Inferior parietal cortex (tissue), 1 donor: Measurements from ENCODE around the gene ASB2.

ENCODE experiments used
- DNase-seq: peaks from one replicate; pipeline ENCODE4 v3.0.0-alpha.2; 2016; ENCODE audit errors: extremely low spot score

Gene ASB2

DNA sequence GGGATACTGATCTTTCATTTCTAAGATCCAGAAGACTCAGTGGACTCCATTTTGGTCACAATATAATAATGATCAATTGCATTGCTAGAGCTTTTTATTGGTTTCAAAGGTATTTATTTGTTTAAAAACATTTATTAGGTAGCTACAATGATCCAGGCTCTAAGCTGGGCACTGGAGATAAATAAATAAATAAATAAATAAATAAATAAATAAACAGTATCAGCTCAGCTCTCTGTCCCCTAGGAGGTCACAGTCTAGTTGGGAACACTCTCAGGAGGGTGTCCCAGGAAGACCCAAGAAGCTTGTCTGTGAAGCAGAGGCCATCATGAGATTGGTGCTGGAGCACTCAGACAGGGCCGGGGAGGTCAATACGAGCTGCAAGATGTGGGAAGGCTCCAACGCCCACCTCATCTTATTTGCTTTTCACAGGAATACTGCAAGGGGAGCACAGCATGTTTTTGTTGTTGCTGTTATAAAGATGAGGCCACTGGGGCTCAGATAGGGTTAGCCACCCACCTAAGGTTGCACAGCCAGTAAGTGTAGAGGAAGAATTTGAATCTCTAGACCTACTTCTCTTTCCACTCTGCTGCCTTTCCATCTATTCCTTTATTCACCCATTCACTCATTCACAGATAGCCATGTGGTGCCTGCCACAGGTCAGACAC, 15.5 kb downstream of the ASB2 start:
- no peak for DNase-seq

DNA sequence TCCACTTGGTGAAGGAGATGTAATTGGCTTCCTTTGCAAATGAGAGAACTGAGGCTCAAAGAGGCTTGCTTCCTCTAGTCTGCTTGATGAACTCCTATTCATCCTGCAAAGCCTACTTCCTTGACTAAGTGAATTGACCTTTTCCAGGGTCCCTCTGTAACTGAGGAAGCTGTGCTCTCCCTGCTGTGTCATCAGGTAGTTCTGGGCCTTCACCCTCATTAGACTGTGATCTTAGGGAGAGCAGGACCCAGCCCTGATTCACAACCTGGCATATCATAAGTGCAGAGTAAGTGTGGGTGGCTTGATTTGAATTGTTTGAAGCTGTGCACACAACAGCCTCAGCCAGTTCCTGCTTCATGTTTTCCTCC, 16.3 kb downstream of the ASB2 start:
- no peak for DNase-seq

DNA sequence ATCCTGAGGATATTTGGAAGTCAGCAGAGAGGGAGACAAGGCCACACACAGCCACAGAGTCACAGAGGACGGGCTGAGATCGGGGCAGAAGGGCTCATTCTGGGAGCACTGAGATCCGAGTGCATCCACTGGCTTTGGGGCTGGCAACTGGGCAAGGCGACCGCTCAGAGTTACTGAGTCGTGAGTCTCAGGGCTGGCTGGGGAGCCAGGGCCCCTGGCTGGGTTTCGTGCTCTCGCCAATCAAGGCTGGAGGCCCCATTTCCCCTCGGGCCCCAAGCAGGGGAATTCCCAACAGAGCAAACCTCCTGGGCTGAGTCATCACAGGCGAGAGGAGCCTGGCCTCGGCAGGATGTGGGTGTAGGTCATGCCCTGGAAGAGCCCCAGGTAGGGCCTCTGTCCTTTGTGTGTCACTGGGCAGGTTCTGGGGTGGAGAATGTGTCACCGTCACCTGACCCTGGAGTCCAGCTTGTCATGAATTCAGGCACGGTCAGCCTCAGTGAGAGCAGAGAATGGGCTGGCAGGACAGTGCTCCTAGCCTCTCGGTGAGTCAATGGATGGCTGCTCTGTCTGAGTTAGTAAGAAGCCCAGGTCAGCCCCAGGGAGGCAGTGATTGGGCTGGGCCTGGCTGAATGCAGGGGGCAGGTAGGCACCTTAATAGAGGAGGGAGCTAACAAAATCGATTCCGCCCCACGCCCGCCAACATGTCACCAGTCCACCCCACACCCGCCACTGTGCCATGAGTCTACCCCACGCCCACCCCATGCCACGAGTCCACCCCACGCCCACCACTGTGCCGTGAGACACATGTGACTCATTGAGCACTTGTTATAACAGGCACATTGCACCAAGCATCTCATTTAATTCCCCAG, 16.9 kb downstream of the ASB2 start:
- no peak for DNase-seq

DNA sequence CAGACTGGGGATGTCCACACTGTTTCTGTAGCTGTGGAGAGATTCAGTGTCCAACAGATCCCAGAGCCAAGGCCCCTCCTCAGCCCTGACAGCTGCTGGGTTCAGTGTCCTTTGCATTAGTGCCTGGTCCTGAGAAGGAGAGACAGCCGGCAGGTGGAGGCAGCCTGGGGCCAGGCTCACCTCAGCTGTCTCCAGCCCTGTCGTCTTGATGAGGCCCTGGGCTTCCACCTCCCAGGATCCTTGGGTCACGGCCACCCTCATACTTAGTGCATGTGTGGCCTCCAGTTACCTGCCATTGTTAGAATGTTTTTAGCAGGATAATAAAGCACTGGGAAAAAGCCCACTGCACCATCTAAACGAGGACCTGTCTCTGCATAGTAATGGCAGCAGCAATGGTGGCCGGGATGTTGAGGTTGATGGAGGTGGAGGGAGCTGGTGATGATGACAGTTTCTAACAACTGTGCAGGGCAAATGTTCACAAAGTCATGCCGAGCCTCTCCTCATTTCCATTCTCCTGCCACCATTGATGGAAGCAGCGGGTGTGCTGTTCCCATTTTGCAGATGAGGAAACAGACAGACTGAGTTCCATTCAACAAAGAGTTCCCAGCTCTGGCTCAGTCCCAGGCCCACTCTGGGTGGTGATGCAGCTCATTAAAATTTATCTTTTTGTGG, 17.7 kb downstream of the ASB2 start:
- DNase-seq: no peak

DNA sequence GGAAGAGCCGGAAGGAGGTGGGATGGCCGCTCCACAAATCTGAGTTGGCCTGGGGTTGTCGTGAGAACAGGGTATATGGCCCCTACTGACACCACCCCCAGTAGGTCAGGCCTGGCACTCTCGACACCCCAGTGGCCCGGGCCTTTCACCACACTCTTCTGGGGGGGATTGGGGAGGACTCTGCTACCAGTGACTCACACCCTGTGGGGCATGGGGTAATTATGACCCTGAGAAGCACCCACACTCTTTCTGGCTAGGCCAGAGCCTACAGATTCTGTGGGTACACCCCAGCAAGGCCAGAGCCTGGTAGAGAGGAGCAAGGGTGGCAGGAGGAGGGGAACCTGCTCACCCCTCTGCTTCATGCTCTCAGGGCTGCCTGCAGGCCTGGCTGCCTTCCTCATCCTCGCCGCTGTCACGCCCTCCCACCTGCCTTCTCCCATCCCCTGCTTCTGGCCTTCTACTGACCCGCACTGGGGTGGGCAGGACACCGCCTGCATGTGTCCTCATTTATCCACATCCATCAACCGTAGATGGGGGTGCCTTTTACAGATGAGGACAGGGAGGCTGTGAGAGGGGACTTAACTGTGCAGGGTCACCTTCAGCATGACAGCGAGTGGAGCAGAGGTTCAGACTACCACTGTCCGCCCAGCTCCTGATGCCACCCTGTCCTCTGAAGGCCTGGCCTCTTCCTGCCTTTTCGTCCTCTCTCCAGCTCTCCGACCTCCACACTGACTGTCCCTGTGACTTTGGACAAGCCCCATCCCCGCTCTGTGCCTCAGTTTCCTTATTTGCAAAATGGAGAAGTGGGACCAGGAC, 18.4 kb downstream of the ASB2 start:
- DNase-seq: no peak

DNA sequence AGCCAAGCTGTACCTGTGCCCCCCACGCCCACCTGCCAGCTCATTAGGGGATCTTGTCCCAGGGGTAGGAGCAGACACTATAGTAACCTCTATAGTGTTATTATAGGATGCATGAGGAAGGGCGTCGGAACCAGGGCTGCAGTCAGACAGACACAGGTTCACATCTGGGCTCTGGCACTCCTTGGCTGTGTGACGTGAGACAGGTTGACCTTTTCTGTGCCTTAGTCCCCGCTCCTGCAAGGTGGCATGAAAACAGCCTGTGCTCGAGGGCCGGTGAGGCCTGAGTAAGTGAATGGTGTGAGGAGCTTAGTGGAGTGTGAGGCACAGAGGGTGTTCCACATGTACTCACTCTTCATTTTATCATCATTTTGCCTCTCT, 19.0 kb downstream of the ASB2 start:
- DNase-seq: no peak

DNA sequence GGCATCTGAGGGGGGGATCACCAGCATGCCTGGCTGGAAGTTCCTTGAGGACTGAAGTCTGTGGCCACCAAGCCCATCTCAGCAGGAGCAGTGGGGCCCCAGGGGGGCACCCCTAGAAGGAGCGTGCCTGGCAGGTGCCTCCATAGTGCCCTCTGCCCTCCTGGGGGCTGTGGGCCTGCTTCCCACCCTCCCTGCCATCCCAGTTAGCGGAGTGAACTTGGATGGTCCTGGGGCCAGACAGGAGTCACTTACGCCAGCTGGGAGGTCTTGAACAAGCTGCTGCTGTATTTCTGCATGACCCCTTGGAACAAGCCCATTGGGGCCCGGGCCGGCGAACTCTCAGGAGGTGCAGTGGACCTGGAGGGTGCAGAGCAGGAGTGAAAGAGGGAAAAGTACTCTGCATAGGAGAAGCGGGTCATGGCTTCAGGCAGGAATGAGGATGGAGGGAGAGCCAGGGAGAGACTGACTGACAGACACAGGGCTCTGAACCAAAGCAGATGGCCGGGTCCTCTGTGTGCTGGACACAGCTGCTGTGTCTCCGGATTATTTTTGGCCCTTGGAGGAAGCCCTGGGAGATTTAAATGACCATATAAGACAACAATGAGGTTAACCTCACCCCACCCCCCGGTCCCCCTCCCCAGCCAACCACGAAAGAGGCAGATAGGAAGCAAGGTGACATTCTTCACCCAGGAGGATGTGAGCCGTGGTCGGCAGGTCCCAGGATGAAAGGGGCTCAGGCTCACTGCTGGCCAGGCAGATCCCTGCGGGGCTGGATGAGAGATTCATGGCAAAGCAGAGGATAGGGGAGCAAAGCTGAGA, 19.6 kb downstream of the ASB2 start:
- DNase-seq: no peak

DNA sequence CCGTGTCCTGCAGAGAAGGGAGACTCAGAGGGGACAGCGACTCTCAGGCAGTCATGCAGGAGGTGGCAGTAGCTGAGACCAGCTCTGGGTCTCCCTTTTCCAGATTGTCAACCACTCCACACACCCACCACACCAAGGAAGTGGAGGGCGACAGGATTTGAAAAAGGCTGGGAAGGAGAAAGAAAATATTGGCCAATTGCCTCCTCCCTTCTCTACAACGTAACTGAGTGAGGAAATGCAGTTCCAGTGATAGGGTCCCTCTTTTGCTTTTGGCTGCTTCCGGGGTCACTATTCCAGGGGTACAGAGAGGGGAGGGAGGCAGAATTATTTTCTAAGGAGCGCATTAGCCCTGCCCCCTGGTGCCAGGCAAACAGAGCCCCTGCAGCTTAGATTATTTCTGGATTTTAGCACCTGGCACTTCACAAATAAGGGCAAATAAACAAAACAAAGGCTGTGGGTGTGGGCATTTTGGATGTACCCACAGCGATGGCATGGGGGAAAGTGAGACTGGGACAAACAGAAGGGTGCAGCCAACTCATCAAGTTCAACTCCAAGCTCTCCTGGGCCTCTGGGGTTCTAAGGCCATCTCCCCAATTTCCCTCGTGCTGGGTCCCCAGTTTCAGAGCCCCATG, 20.4 kb downstream of the ASB2 start:
- no peak for DNase-seq

DNA sequence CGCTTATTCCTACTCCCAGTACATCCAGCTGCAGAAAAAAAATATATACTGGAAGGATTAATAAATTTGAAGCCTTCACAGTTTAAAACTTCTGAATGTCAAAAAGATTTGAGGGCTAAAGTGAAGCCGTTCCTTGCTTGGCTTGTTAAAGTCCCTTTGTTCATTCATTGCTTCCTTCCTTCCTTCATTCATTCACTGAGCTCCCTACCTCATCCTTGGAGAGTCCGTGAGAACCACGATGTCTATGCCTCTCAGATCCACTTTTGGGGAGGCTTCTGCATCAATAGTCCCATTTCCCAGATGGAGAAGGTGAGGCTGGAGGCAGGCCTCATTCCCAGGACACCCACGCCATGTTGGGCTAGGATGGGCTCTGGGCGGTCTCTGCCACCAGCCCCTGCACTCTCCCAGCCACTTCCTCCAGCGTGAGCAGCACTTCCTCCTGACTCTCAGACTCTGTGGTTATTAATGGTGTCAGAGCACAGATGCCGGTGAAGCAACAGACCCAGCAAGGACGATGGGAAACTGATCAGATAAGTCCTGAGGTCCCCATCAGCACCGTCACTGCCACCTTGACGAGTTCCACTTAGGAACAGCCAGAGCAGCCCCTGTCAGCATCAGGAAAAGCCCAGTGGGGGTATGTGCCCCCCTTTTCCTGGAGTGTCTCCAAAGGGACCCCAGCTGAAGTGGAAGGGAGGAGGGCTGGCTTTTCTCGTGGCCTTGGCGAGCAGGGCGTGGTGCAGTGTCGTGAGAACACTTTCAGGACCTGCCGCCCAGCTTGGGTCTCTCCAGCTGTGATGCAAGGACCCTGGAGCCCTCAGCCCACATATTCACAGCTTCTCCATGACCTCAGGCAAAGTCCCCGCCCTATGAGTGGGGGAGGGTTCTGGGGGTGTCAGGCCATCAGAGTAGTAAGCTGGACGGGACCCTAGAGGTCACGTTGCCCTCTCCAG, 21.2 kb downstream of the ASB2 start:
- no peak for DNase-seq

DNA sequence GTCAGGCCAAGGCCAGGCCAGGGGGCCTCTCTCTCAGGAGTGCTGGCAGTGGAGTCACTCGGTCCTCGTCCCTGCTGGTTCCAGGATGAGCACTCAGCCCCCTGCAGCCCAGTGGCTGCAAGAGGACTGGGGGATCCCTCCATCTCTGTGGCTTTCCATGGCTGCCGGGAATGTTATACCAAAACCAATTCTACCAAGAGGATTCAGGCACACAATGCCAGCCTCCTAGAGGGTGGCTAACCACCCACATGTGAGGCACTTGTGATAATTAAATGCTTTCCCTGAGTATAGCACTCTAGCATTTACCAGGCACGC, 21.9 kb downstream of the ASB2 start:
- no peak for DNase-seq

DNA sequence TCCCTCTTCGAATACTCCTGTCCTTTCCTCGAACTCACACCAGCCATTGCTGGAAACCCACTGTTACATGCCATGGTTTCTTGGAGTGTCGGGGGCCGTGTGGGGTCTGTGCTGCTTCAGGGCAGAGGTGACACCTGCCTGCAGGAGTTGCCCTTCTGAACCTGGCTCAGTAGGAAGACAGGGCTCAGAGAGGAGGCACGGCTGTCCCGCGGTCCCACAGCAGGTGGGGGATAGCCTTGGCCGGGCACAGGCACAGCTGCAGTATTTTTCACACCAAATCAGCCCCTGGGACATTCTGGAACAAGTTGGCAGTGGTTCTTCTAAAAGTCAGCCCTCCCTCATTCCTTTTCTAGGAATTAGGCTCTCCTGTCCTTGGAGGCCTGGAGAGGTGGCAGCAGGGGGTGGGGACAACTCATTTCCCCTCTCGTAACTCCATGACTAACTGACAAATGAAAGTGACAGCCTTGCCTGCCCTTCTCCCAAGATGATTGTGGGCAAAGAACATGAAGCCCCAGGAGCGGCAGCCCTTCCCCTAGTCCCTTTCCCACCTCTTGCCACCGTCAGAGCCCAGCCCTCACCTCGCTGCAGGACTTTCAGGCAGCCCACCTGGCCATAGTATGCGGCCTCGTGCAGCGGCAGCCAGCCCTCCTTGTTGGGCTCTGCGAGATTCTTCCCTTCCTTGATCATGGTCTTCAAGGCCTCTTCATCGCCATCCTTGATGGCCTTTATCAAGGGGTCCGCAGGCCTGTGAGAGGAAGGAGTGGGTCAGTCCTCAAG, 22.4 kb downstream of the ASB2 start:
- DNase-seq: no peak

DNA sequence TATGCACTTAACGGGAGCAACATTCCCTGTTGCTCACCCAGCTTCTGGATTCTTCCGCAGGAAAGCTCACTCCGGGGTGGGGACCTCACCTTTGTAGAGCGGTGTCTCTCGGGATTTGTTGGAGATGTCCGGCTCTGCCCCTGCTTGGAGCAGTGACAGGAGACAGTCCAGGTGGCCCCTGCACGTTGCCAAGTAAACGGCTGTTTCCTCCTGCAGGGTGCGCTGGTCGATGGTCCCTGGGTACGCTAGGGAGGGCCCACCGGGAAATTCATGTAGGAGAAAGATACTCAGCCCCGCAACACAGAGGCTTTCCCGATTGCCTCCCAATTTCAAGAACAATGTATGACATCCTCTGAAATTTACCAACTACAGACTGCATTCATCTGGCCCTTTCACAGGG, 23.1 kb downstream of the ASB2 start:
- DNase-seq: no peak

DNA sequence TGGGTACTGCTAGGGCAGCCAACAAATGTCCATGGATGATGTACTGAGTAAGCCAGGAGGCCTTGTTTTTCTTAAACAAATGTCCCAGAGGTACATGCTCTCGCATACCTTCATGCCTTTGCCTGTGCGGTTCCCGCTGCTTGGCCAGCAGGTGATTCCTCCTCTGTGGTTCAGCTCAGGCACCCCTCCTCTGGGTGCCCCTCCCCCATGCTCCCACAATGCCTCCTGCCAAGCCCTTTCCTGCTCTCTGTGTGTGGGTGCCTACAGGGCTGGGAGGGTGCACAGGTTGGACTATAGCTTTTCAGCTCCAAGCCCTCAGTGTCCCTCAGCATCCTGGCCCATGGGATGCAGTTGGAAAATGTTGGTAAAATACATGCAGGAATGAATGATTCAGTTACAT, 23.5 kb downstream of the ASB2 start:
- DNase-seq: no peak

DNA sequence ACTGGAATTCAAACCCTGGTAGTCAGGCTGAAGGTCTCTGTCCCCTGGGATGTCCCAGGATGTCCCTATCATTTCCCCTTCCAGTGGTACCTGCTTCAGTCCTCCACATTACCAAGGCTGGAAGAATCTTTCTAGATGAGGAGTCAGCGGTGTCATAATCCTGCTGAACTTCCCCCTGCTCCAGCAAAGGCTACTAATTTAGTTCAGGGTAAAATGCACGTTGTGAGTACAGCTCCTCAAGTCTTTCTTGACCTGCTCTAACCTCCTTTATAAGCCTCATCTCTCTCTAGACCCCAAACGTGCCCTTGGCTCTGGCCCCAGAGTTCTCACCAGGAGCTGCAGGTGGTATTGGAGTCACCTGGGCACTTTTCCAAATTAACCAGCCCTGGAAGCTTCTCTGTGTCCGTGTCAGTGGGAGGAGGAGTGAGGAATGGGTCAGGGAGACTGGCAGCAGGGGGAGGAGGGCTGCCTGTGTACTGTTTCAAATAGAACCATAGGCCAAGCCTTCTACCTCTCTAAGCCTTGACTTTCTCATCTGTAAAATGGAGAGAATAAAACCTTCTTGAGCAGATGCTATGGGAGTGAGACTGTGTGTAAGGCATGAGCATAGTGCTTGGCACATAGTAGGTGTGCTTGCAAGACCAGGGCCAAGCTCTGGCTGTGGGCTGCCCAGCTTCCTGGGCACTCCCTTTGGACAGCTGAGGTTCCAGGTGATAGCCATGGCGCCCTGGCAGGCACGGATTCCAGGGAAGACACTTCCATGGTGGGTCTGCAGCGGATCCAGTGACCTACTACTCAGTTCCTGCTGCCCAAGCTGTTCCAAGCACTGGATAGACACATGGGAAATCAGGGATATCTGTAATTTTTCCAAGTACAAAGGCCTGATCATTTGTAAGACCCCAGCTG, 24.5 kb downstream of the ASB2 start:
- DNase-seq: no peak

DNA sequence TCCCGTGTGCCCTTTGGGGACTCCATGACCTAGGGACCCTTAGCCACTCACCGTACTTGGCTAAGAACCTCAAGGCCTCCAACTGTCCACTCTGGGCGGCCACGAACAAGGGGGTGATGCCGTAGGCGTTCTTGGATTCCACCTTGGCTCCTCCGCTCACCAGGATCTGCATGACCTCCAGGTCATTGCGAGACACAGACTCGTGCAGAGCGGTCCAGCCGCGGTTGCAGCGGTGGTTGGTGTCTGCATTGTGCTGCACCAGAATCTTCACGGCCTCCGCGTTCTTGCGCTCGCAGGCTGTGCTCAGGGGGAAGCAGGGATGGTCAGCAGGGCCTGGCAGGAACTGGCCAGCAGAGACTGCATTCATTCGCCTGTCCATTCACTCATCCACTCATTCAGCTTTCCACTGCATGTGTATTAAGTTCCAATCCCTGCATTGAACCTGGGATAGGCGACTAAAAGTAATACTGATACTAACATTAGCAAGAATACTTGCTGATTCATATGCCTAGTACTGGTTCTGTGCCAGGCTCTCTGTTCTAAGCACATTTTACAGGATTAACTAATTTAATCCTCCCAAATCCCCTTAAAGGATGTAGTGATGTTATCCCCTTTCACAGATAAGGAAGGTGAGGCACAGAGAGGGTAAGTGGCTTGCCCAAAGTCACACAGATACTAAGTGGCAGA, 25.3 kb downstream of the ASB2 start:
- DNase-seq: no peak

DNA sequence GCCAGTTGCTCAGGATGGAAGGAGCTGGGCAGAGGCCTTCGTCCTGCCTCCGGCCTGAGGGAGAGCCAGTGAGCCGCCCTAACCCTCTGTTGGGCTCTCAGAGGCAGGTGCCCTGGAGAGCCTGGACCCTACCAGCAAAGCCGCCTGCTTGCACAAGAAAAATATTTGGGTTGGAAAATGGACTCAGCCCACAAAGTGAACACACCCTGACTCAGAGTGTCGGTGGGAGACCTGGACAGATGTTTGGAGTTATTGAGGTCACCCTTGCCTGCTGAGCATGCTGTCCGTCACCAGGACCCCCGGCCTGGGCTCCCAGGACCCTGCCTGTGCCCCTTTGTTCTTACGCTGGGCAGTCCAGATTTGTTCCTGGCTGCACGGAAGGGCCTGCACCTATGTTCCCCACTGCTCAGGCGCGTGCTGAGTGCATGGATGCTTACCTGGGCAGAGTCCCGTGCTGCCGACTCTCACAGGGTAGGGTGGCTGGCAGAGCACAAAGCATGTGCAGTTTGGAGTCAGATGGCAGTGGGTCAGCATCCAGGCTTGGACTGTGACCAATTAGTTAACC, 26.8 kb downstream of the ASB2 start:
- DNase-seq: no peak

DNA sequence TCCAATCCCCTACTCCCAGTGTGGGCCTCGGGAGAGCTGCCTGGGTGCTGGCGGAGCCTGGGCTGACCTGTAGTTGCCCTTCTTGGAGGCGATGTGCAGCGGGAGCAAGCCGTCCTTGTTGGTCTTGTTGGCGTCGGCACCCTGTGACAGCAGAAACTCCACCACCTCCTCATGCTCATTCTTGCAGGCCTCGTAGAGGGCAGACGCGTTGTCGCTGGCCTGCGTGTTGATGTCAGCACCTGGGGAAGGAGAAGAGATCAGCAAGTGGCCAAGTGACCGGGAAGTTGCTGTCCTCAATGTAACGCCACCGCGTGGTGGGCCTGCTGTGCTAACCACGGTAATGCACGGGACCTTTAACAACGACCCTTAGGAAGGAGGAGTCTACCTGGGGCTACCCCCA, 29.1 kb downstream of the ASB2 start:
- DNase-seq: no peak
